H1 (cell line): ENCODE results near the gene ZNF292. TPM values are rescaled to one million over a fixed set of nuclear protein-coding genes. Genes with fewer than 3 reads are reported as not detected.

Experiments
- CHD1 ChIP-seq: IDR thresholded peaks from 2 replicates; pipeline ENCODE4 v1.6.1; 2012; ENCODE audit warnings: low read depth, low read length, improper control_type of control experiment
- CREB1 ChIP-seq: IDR thresholded peaks from 2 replicates; pipeline ENCODE4 v1.6.1; 2012; ENCODE audit warnings: inconsistent platforms
- SIN3A ChIP-seq, 2 experiments: IDR thresholded peaks in 1 of 2; conservative IDR thresholded peaks in 1 of 2; 2 replicates each; pipeline ENCODE4 v1.6.1; 2011 to 2012; ENCODE audit warnings: low read length in 2 of 2, improper control_type of control experiment in 1 of 2, low read depth in 1 of 2, mild to moderate bottlenecking in 1 of 2
- ZNF274 ChIP-seq: IDR thresholded peaks from 2 replicates; pipeline ENCODE4 v1.7.0; 2012; ENCODE audit warnings: low read length, borderline replicate concordance; ENCODE audit errors: extremely low read depth
- polyA plus RNA-seq, 7 experiments: library from polyadenylated mRNA; depleted of rRNA in 3 of 7; stranded (reverse) in 5 of 7; unstranded in 2 of 7; fragments of >200 nt in 5 of 7; fragments of 200-250 nt in 2 of 7; gene quantifications; 1 replicate in 5 of 7; 2 replicates in 1 of 7; 4 replicates in 1 of 7; pipeline versions ENCODE4 v1.2.1 to v1.2.3, GENCODE V29; 2011 to 2013; ENCODE audit warnings: missing spikeins in 2 of 7, mixed read lengths in 2 of 7
- total RNA-seq: library from RNA; stranded (reverse); fragmentation: NEBNext Ultra II Directional; extraction: Animal tissue kit (Norgen Biotek cat#: 25700); gene quantifications from 2 replicates; pipeline ENCODE4 v1.2.1, GENCODE V29; 2021

Gene ZNF292
- total and polyA plus RNA-seq, 2 of the 8 experiments (the other 6 are each of a cell fraction or from before 2014, with no cell fraction given): 6.8 to 44.2 TPM

- TF ChIP-seq CREB1: no peak
- TF ChIP-seq CHD1: no peak
- no peak for TF ChIP-seq ZNF274
- no peak for TF ChIP-seq SIN3A (conservative IDR thresholded peaks at IDR 0.05 in 1 of 2, IDR thresholded peaks at IDR 0.05 in 1 of 2; ENCODE audit: low read depth in 1 of 2, low read length in 2 of 2)
Measured at GRCh38 chr6:87225511-87225910, 70.1 kb downstream of the ZNF292 start (continued).
